Pons (tissue), 1 donor: ENCODE measurements around the gene SCG2.

Experiments
- DNase-seq: peaks from one replicate; pipeline ENCODE4 v3.0.0-alpha.2; 2016; ENCODE audit warnings: low spot score

The SCG2 gene

GRCh38 chr2:223576873-223577272 is 25.3 kb downstream of the SCG2 start:
- DNase-seq, result no peak

DNA sequence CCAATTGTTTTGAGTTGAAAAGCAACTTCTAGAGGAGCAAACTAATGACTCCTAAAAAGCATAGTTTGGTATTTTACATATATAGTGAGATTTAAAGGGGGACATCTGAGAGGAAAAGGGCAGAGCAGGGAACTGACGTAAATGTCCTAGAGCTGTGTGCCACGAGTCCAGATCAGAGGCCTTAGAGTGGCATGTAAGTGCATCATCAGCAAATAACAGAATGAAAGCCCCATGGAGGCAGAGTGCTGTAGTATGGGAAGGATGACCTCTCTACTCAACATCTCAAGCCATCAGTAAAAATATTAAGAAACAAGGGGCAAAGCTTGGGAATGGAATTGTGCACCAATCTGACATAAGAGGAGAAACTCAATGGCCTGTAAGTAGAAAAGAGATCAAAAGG is 31.4 kb downstream of the SCG2 start:
- no peak for DNase-seq

DNA sequence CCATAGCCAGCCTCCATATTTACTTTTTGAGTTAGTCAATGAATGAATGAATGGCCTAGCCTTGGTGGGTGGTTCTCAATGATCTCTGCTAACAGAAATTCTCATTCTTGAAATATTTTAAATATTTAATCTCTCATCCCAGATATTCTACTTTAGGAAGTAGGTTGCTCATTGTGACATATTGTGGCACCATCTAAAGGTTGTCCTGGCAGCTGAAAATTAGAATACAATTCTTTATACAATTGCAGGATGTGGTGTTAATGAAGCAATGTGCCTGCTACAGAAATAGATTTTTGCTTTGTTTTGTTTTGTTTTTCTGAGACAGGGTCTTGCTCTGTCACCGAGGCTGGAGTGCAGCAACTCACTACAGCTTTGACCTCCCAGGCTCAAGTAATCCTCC is 35.8 kb downstream of the SCG2 start:
- DNase-seq, result no peak

- no peak for DNase-seq
Observed at GRCh38 chr2:223563462-223563861, 38.7 kb downstream of the SCG2 start.

DNA sequence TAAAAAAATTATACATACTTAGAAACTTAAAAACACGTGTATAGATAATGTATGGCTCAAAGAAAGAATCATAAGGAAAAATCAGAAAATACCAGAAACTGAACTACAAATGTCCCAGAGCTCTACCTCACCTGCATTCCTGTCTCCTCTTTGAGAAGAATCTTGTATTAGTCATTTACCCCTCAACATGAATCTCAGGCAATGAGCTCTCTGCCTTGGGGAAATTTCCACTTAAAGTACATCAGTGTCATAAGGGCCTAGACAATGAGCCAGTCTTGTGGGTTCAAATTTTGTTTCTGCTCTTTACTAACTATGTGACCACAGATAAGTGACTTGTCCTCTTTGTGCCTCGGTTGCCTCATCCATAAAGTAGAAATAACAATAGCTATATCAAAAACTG is 40.1 kb downstream of the SCG2 start:
- no peak for DNase-seq

- no peak for DNase-seq
Observed at GRCh38 chr2:223560749-223561435, 41.3 kb downstream of the SCG2 start.

DNA sequence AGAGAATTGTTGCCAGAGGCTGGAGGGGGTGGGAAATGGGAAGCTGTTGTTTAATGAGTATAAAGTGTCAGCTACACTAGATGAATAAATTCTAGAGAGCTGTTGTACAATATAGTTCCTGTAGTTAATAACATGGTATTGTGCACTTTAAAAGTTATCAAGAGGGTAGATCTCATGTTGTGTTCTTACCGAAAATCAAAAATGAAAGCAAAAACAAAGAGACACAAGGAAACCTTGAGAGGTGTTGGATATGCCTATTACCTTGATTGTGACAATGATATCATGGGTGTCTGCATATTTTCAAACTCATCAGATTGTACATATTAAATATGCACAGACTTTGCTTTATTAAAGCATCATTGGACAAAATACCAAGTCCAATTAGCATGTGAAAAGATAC is 43.2 kb downstream of the SCG2 start:
- no peak for DNase-seq

DNA sequence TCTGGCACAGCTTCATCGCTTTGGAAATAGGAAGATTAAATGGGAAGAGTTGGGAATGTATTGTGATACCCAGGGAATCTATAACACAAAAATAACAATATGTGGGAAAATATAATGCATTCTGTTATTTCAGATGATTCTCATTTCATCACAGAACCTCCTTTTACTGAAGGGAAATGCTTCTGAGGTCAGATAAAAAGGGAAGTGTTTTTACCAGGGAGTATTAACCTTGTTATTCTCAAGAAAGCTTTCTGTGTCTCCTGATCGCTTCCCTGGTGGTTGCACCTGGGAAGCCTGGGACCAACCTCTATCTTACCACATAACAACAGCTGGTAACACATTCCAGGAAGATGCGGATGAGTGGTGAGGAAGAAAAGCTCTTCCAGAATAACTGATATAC is 47.2 kb downstream of the SCG2 start:
- no peak for DNase-seq

DNA sequence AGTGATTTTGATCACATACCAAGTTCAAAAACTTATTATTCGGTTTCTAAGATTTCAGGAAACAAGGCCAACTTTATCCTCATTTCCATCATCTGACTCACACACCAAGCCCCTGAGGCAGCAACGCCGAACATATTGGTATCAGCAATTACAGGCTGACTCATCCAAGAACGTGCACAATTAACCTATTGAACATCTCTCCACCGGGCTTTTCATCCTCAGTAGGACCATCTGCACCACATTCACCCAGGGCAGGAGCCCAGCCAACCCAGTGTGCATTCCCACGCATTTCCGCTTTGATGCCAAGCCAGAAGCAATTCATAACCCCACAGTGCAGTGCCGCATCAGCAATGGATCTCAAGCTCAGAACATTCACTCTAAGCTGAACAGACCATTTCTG is 52.9 kb downstream of the SCG2 start:
- DNase-seq, result no peak

- no peak for DNase-seq
Observed at GRCh38 chr2:223548194-223548593, 54.0 kb downstream of the SCG2 start.
